Liver (tissue), 9 donors: ENCODE measurements around the gene FPR3. TPM values are rescaled to one million over a fixed set of nuclear protein-coding genes. Genes with fewer than 3 reads are reported as not detected.

ENCODE experiments used
- DNase-seq: peaks from one replicate; pipeline ENCODE4 v3.0.0-alpha.2; 2017; ENCODE audit warnings: low spot score
- H3K27ac ChIP-seq, 2 donors: one replicate each; pipeline ENCODE4 v1.7.0; 2013; ENCODE audit warnings: inconsistent platforms in 2 of 2, low read length in 2 of 2, control low read depth in 1 of 2, low read depth in 1 of 2, mild to moderate bottlenecking in 1 of 2
- H3K27me3 ChIP-seq, 4 donors: one replicate each; pipeline versions ENCODE4 v1.6.1 to v1.7.0; 2013; ENCODE audit warnings: low read length in 3 of 4, inconsistent platforms in 1 of 4, mild to moderate bottlenecking in 1 of 4, moderate library complexity in 1 of 4; ENCODE audit not compliant: control insufficient read depth in 4 of 4, insufficient read depth in 4 of 4
- H3K36me3 ChIP-seq, 4 donors: one replicate each; pipeline versions ENCODE4 v1.6.1 to v1.7.0; 2013; ENCODE audit warnings: low read length in 3 of 4, mild to moderate bottlenecking in 3 of 4, low read depth in 1 of 4, moderate library complexity in 1 of 4; ENCODE audit not compliant: control insufficient read depth in 4 of 4, insufficient read depth in 3 of 4
- H3K4me1 ChIP-seq, 4 donors: one replicate each; pipeline versions ENCODE4 v1.6.1 to v1.7.0; 2013; ENCODE audit warnings: low read length in 3 of 4, mild to moderate bottlenecking in 3 of 4, moderate library complexity in 1 of 4; ENCODE audit not compliant: control insufficient read depth in 4 of 4, insufficient read depth in 4 of 4
- H3K4me3 ChIP-seq, 3 donors: one replicate each; pipeline versions ENCODE4 v1.6.1 to v1.7.0; 2013; ENCODE audit warnings: low read length in 3 of 3, control low read depth in 1 of 3, low read depth in 1 of 3, mild to moderate bottlenecking in 1 of 3
- H3K9ac ChIP-seq, 2 donors: one replicate each; pipeline ENCODE4 v1.7.0; 2013; ENCODE audit warnings: low read length in 2 of 2, mild to moderate bottlenecking in 2 of 2, moderate library complexity in 2 of 2, control low read depth in 1 of 2, low read depth in 1 of 2
- H3K9me3 ChIP-seq, 4 donors: one replicate each; pipeline versions ENCODE4 v1.6.1 to v1.7.0; 2013; ENCODE audit warnings: low read length in 3 of 4; ENCODE audit not compliant: control insufficient read depth in 4 of 4
- CTCF ChIP-seq: fragments of 150-350 bp; IDR thresholded peaks from 2 replicates; pipeline ENCODE4 v1.5.1; 2017; ENCODE audit warnings: improper control_type of control experiment, low read depth, low read length; ENCODE audit not compliant: missing input control
- EGR1 ChIP-seq, 2 donors: IDR thresholded peaks; 2 replicates each; pipeline ENCODE4 v1.6.1; 2016 to 2018; ENCODE audit warnings: antibody characterized with exemption in 2 of 2, low read depth in 2 of 2
- FOXA1 ChIP-seq: IDR thresholded peaks from 2 replicates; pipeline ENCODE4 v1.6.1; 2016; ENCODE audit warnings: antibody characterized with exemption
- FOXA2 ChIP-seq: IDR thresholded peaks from 2 replicates; pipeline ENCODE4 v1.6.1; 2016; ENCODE audit warnings: antibody characterized with exemption
- GABPA ChIP-seq, 2 donors: IDR thresholded peaks in 1 of 2; conservative IDR thresholded peaks in 1 of 2; 2 replicates each; pipeline ENCODE4 v1.6.1; 2016; ENCODE audit warnings: antibody characterized with exemption in 2 of 2, mild to moderate bottlenecking in 1 of 2, moderate library complexity in 1 of 2
- HNF4A ChIP-seq, 2 donors: conservative IDR thresholded peaks; 2 replicates each; pipeline ENCODE4 v1.6.1; 2016; ENCODE audit warnings: antibody characterized with exemption in 2 of 2, mild to moderate bottlenecking in 2 of 2
- HNF4G ChIP-seq: IDR thresholded peaks from 2 replicates; pipeline ENCODE4 v1.6.1; 2016; ENCODE audit warnings: antibody characterized with exemption
- JUND ChIP-seq, 2 donors: IDR thresholded peaks; 2 replicates each; pipeline ENCODE4 v1.6.1; 2016; ENCODE audit warnings: antibody characterized with exemption in 2 of 2
- NR2F2 ChIP-seq: IDR thresholded peaks from 2 replicates; pipeline ENCODE4 v1.6.1; 2016; ENCODE audit warnings: antibody characterized with exemption
- RAD21 ChIP-seq, 2 donors: IDR thresholded peaks; 2 replicates each; pipeline ENCODE4 v1.6.1; 2016; ENCODE audit warnings: antibody characterized with exemption in 2 of 2, mild to moderate bottlenecking in 2 of 2
- RXRA ChIP-seq, 2 donors: IDR thresholded peaks; 2 replicates each; pipeline ENCODE4 v1.6.1; 2017 to 2018; ENCODE audit warnings: antibody characterized with exemption in 2 of 2, mild to moderate bottlenecking in 1 of 2
- SP1 ChIP-seq: IDR thresholded peaks from 2 replicates; pipeline ENCODE4 v1.6.1; 2018; ENCODE audit warnings: antibody characterized with exemption, mild to moderate bottlenecking
- TAF1 ChIP-seq: conservative IDR thresholded peaks from 2 replicates; pipeline ENCODE4 v1.6.1; 2016; ENCODE audit warnings: antibody characterized with exemption, mild to moderate bottlenecking
- YY1 ChIP-seq: IDR thresholded peaks from 2 replicates; pipeline ENCODE4 v1.6.1; 2016; ENCODE audit warnings: antibody characterized with exemption, mild to moderate bottlenecking
- ZBTB33 ChIP-seq: IDR thresholded peaks from 2 replicates; pipeline ENCODE4 v1.6.1; 2016; ENCODE audit warnings: antibody characterized with exemption
- WGBS: extraction: QIAGEN DNeasy Blood & Tissue Kit; methylation state at CpG from one replicate; pipeline ENCODE4 v1.1.7; 2013; 5-methylcytosine and 5-hydroxymethylcytosine counted together
- polyA plus RNA-seq, 2 donors: library from polyadenylated mRNA; stranded (reverse) in 1 of 2; unstranded in 1 of 2; fragments of 200-250 nt in 1 of 2; fragments of >200 nt in 1 of 2; fragmentation: Nextera tagmentation in 1 of 2; extraction: Ambion mirVana in 1 of 2; gene quantifications; one replicate each; pipeline versions ENCODE4 v1.2.1 to v1.2.3, GENCODE V29; 2013 to 2015
- total RNA-seq, 2 donors: library from RNA; depleted of rRNA; stranded (reverse); fragments of >200 nt; gene quantifications; one replicate each; pipeline ENCODE4 v1.2.3, GENCODE V29; 2014
- TF ChIP-seq, protein P1 (sequence below): IDR thresholded peaks from 2 replicates; pipeline ENCODE4 v1.6.1; 2016; ENCODE audit warnings: antibody characterized with exemption, mild to moderate bottlenecking
- donor health status: healthy.
- donor health status: healthy.
- donor health status: healthy.
- donor health status: healthy.
- donor health status: healthy.

The FPR3 gene
- total and polyA plus RNA-seq, 4 donors: 1.0 to 7.8 (median 4.1) TPM

- TF ChIP-seq NR2F2 (no peak), HNF4A (conservative IDR thresholded peaks at IDR 0.05) (no peak), GABPA (IDR thresholded peaks at IDR 0.05 in 1 of 2, conservative IDR thresholded peaks at IDR 0.05 in 1 of 2) (no peak), RAD21 (IDR thresholded peaks at IDR 0.05) (no peak), YY1 (no peak), FOXA2 (no peak), CTCF (no peak), RXRA (IDR thresholded peaks at IDR 0.05) (no peak), SP1 (no peak), JUND (IDR thresholded peaks at IDR 0.05) (no peak)
Measured at GRCh38 chr19:51792932-51793331, 2.0 kb upstream of the FPR3 start (continued).

DNA sequence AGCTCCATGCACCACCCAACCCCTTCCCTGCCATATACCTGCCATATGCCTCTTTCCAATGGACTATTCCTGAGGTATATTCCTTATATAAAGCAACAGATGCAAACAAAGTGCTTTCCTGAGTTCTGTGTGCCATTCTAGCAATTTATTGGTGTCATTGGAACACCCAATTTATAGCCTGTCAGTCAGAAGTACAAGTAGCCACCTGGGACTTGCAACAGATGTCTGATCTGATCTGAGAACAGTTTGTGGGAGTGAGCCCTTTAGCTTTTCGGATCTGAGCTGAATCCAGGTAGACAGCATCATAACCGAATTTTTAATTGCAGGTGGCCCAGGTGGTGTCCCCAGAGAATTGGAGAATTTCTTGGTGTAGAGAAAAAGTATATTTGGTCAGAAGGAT is 963 bp upstream of the FPR3 start:
- Histone ChIP-seq H3K9me3 (peaks cover 0 to 8% (median 6%) of the 10 kb centered on the region in 4 donors), H3K4me1 (no peaks in the 10 kb centered on the region), H3K27ac (no peak overlapping the region), H3K4me3 (no peak overlapping the region), H3K9ac (no peak overlapping the region), H3K27me3 (no peaks in the 10 kb centered on the region), H3K36me3 (no peaks in the 10 kb centered on the region)
- no peak for TF ChIP-seq RXRA (IDR thresholded peaks at IDR 0.05)
- no peak for TF ChIP-seq JUND (IDR thresholded peaks at IDR 0.05)
- TF ChIP-seq RAD21 (IDR thresholded peaks at IDR 0.05): no peak
- no peak for TF ChIP-seq EGR1 (IDR thresholded peaks at IDR 0.05; ENCODE audit: low read depth in 2 of 2)
- TF ChIP-seq FOXA2: no peak
- TF ChIP-seq SP1: no peak
- TF ChIP-seq FOXA1: no peak
- no peak for TF ChIP-seq HNF4A (conservative IDR thresholded peaks at IDR 0.05)
- DNase-seq: no peak
- 70% methylated on average over 2 of the region's 2 CpGs for WGBS

GRCh38 chr19:51796195-51796679 is 1.3 kb downstream of the FPR3 start:
- Histone ChIP-seq H3K9ac (peak overlapping the region in 1 of 2 donors; percentile 29), H3K9me3 (peaks cover 0 to 11% (median 7%) of the 10 kb centered on the region in 4 donors), H3K36me3 (no peaks in the 10 kb centered on the region), H3K4me1 (peaks cover 0 to 7% (median 1%) of the 10 kb centered on the region in 4 donors), H3K27ac (no peak overlapping the region), H3K27me3 (no peaks in the 10 kb centered on the region), H3K4me3 (peak overlapping the region in 1 of 3 donors; percentile 0)
- WGBS: 77% methylated on average over 8 of the region's 8 CpGs
- DNase-seq: no peak
- TF ChIP-seq ZBTB33 (no peak), GABPA (IDR thresholded peaks at IDR 0.05 in 1 of 2, conservative IDR thresholded peaks at IDR 0.05 in 1 of 2) (no peak), TAF1 (no peak), YY1 (no peak), FOXA1 (no peak), FOXA2 (no peak), NR2F2 (no peak), HNF4G (no peak)
- TF ChIP-seq, protein P1, sequence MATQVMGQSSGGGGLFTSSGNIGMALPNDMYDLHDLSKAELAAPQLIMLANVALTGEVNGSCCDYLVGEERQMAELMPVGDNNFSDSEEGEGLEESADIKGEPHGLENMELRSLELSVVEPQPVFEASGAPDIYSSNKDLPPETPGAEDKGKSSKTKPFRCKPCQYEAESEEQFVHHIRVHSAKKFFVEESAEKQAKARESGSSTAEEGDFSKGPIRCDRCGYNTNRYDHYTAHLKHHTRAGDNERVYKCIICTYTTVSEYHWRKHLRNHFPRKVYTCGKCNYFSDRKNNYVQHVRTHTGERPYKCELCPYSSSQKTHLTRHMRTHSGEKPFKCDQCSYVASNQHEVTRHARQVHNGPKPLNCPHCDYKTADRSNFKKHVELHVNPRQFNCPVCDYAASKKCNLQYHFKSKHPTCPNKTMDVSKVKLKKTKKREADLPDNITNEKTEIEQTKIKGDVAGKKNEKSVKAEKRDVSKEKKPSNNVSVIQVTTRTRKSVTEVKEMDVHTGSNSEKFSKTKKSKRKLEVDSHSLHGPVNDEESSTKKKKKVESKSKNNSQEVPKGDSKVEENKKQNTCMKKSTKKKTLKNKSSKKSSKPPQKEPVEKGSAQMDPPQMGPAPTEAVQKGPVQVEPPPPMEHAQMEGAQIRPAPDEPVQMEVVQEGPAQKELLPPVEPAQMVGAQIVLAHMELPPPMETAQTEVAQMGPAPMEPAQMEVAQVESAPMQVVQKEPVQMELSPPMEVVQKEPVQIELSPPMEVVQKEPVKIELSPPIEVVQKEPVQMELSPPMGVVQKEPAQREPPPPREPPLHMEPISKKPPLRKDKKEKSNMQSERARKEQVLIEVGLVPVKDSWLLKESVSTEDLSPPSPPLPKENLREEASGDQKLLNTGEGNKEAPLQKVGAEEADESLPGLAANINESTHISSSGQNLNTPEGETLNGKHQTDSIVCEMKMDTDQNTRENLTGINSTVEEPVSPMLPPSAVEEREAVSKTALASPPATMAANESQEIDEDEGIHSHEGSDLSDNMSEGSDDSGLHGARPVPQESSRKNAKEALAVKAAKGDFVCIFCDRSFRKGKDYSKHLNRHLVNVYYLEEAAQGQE: no peak
